IPS-20b (cell line): ENCODE measurements around the gene SETD7.

Experiments
- H3K27ac ChIP-seq: one replicate; pipeline ENCODE4 v1.5.1; 2013; ENCODE audit warnings: low read length
- H3K27me3 ChIP-seq: 2 replicates; pipeline ENCODE4 v1.6.1; 2013; ENCODE audit warnings: mild to moderate bottlenecking, low read length, inconsistent platforms; ENCODE audit not compliant: insufficient read depth
- H3K36me3 ChIP-seq: 2 replicates; pipeline ENCODE4 v1.6.1; 2013; ENCODE audit warnings: low read depth, mild to moderate bottlenecking, inconsistent platforms, low read length, moderate library complexity; ENCODE audit not compliant: insufficient read depth
- H3K4me1 ChIP-seq: 2 replicates; pipeline ENCODE4 v1.6.1; 2013; ENCODE audit warnings: mild to moderate bottlenecking, control low read depth, inconsistent platforms, low read length, moderate library complexity; ENCODE audit not compliant: insufficient read depth
- H3K4me3 ChIP-seq: 2 replicates; pipeline ENCODE4 v1.5.1; 2013; ENCODE audit warnings: mild to moderate bottlenecking, low read length, inconsistent platforms
- H3K9ac ChIP-seq: 2 replicates; pipeline ENCODE4 v1.6.1; 2013; ENCODE audit warnings: low read depth, mild to moderate bottlenecking, inconsistent platforms, low read length, moderate library complexity
- H3K9me3 ChIP-seq: 2 replicates; pipeline ENCODE4 v1.6.1; 2013; ENCODE audit warnings: mild to moderate bottlenecking, low read depth, low read length, inconsistent platforms; ENCODE audit not compliant: insufficient read depth

Gene SETD7

GRCh38 chr4:139523076-139523475 lies 32.9 kb downstream of the SETD7 start:
- no peaks in the 10 kb centered on the region for H3K36me3 ChIP-seq
- no peaks in the 10 kb centered on the region for H3K4me1 ChIP-seq
- no peak overlapping the region for H3K4me3 ChIP-seq
- no peaks in the 10 kb centered on the region for H3K9me3 ChIP-seq
- H3K9ac ChIP-seq = no peak overlapping the region
- H3K27me3 ChIP-seq = no peaks in the 10 kb centered on the region
- H3K27ac ChIP-seq = no peak overlapping the region

- Histone ChIP-seq H3K9me3 (no peaks in the 10 kb centered on the region), H3K36me3 (no peaks in the 10 kb centered on the region), H3K27me3 (no peaks in the 10 kb centered on the region), H3K4me3 (no peak overlapping the region), H3K9ac (no peak overlapping the region), H3K27ac (no peak overlapping the region), H3K4me1 (no peaks in the 10 kb centered on the region)
These were observed 33.6 kb downstream of the SETD7 start for GRCh38 chr4:139522457-139522856.

- no peaks in the 10 kb centered on the region for H3K9me3 ChIP-seq
- H3K36me3 ChIP-seq = no peaks in the 10 kb centered on the region
- H3K4me1 ChIP-seq = no peaks in the 10 kb centered on the region
- no peaks in the 10 kb centered on the region for H3K27me3 ChIP-seq
- no peak overlapping the region for H3K9ac ChIP-seq
- H3K27ac ChIP-seq = no peak overlapping the region
- H3K4me3 ChIP-seq = no peak overlapping the region
These were observed 34.1 kb downstream of the SETD7 start for GRCh38 chr4:139521754-139522401.

GRCh38 chr4:139515531-139515958 lies 40.5 kb downstream of the SETD7 start:
- H3K36me3 ChIP-seq = no peaks in the 10 kb centered on the region
- H3K27ac ChIP-seq = no peak overlapping the region

GRCh38 chr4:139514382-139515059 lies 41.5 kb downstream of the SETD7 start:
- Histone ChIP-seq H3K9ac (no peak overlapping the region), H3K4me3 (no peak overlapping the region), H3K4me1 (no peaks in the 10 kb centered on the region), H3K27ac (no peak overlapping the region), H3K36me3 (no peaks in the 10 kb centered on the region), H3K27me3 (no peaks in the 10 kb centered on the region), H3K9me3 (no peaks in the 10 kb centered on the region)

More at GRCh38 chr4:139515531-139515958, 40.5 kb downstream of the SETD7 start:
- no peaks in the 10 kb centered on the region for H3K27me3 ChIP-seq
- no peaks in the 10 kb centered on the region for H3K9me3 ChIP-seq
- H3K4me3 ChIP-seq = no peak overlapping the region
- no peak overlapping the region for H3K9ac ChIP-seq
- H3K4me1 ChIP-seq = no peaks in the 10 kb centered on the region

GRCh38 chr4:139511320-139511719 lies 44.7 kb downstream of the SETD7 start:
- Histone ChIP-seq H3K9ac (no peak overlapping the region), H3K36me3 (no peaks in the 10 kb centered on the region), H3K9me3 (no peaks in the 10 kb centered on the region)

GRCh38 chr4:139509727-139510410 lies 46.1 kb downstream of the SETD7 start:
- no peaks in the 10 kb centered on the region for H3K9me3 ChIP-seq
- H3K36me3 ChIP-seq = no peaks in the 10 kb centered on the region

More at GRCh38 chr4:139511320-139511719, 44.7 kb downstream of the SETD7 start:
- Histone ChIP-seq H3K27ac (no peak overlapping the region), H3K4me3 (no peak overlapping the region), H3K4me1 (peaks cover 4% of the 10 kb centered on the region; the same call in 1 of the 2 replicates), H3K27me3 (no peaks in the 10 kb centered on the region)

GRCh38 chr4:139508581-139509237 lies 47.3 kb downstream of the SETD7 start:
- Histone ChIP-seq H3K4me3 (no peak overlapping the region), H3K4me1 (peaks cover 4% of the 10 kb centered on the region; the same call in 1 of the 2 replicates), H3K27ac (no peak overlapping the region), H3K9ac (no peak overlapping the region), H3K9me3 (no peaks in the 10 kb centered on the region), H3K36me3 (no peaks in the 10 kb centered on the region), H3K27me3 (no peaks in the 10 kb centered on the region)

More at GRCh38 chr4:139509727-139510410, 46.1 kb downstream of the SETD7 start:
- H3K9ac ChIP-seq = no peak overlapping the region
- no peak overlapping the region for H3K27ac ChIP-seq
- H3K4me3 ChIP-seq = no peak overlapping the region
- H3K4me1 ChIP-seq = peaks cover 4% of the 10 kb centered on the region; the same call in 1 of the 2 replicates
- H3K27me3 ChIP-seq = no peaks in the 10 kb centered on the region

- no peaks in the 10 kb centered on the region for H3K36me3 ChIP-seq
- no peak overlapping the region for H3K27ac ChIP-seq
- no peaks in the 10 kb centered on the region for H3K9me3 ChIP-seq
- H3K4me1 ChIP-seq = peaks cover 4% of the 10 kb centered on the region; the same call in 1 of the 2 replicates
- H3K27me3 ChIP-seq = no peaks in the 10 kb centered on the region
- H3K4me3 ChIP-seq = no peak overlapping the region
- H3K9ac ChIP-seq = no peak overlapping the region
These were observed 49.2 kb downstream of the SETD7 start for GRCh38 chr4:139506774-139507173.

GRCh38 chr4:139503622-139504166 lies 52.3 kb downstream of the SETD7 start:
- Histone ChIP-seq H3K9ac (no peak overlapping the region), H3K27me3 (no peaks in the 10 kb centered on the region), H3K9me3 (no peaks in the 10 kb centered on the region), H3K27ac (no peak overlapping the region), H3K4me1 (peaks cover 4% of the 10 kb centered on the region; the same call in 1 of the 2 replicates), H3K4me3 (no peak overlapping the region), H3K36me3 (no peaks in the 10 kb centered on the region)
